HG03442 (cell line): Measurements from ENCODE around the gene NPAT.
"Not testable (repeated sequence)": the region's sequence is repeated elsewhere in the genome, so short reads cannot be mapped to it uniquely, and the experiment has no call there.

Experiments used
- ATAC-seq: cut with Tn5 transposase; IDR thresholded peaks from one replicate; pipeline ENCODE4 v1.9.1; 2021; ENCODE audit warnings: mild to moderate bottlenecking, moderate library complexity; ENCODE audit not compliant: unreplicated experiment

Gene NPAT

GRCh38 chr11:108160970-108161566 is 61.4 kb downstream of the NPAT start:
- ATAC-seq = peak; percentile 98

GRCh38 chr11:108154591-108154990 is 67.8 kb downstream of the NPAT start:
- ATAC-seq = no peak

- no peak for ATAC-seq
These were observed 73.9 kb downstream of the NPAT start for GRCh38 chr11:108148556-108148955.

GRCh38 chr11:108147150-108147549 is 75.3 kb downstream of the NPAT start:
- no peak for ATAC-seq

- no peak for ATAC-seq
These were observed 77.8 kb downstream of the NPAT start for GRCh38 chr11:108144615-108145014.

GRCh38 chr11:108142304-108142703 is 80.1 kb downstream of the NPAT start:
- no peak for ATAC-seq

- ATAC-seq = no peak
These were observed 85.2 kb downstream of the NPAT start for GRCh38 chr11:108137212-108137611.

- peak; percentile 67 for ATAC-seq
These were observed 86.4 kb downstream of the NPAT start for GRCh38 chr11:108135845-108136544.

GRCh38 chr11:108132993-108133538 is 89.4 kb downstream of the NPAT start:
- not testable (repeated sequence) for ATAC-seq

GRCh38 chr11:108131993-108132392 is 90.4 kb downstream of the NPAT start:
- no peak for ATAC-seq

GRCh38 chr11:108128772-108129171 is 93.7 kb downstream of the NPAT start:
- ATAC-seq = no peak

GRCh38 chr11:108125096-108125495 is 97.3 kb downstream of the NPAT start:
- no peak for ATAC-seq

- ATAC-seq = no peak
These were observed 100.2 kb downstream of the NPAT start for GRCh38 chr11:108122166-108122628.

- peak; percentile 95 for ATAC-seq
These were observed 100.9 kb downstream of the NPAT start, which contains the start of gene ACAT1 for GRCh38 chr11:108121274-108122155. Gene ACAT1, plus strand, starts transcription at chr11:108121567. Its CDS starts 40 bp downstream, at chr11:108121607.

- not testable (repeated sequence) for ATAC-seq
These were observed 101.5 kb downstream of the NPAT start for GRCh38 chr11:108120936-108121273.

GRCh38 chr11:108117746-108118371 is 104.6 kb downstream of the NPAT start:
- no peak for ATAC-seq

GRCh38 chr11:108115500-108116140 is 106.8 kb downstream of the NPAT start:
- ATAC-seq = peak; percentile 49

GRCh38 chr11:108112057-108112456 is 110.4 kb downstream of the NPAT start:
- ATAC-seq = no peak

GRCh38 chr11:108111126-108111525 is 111.3 kb downstream of the NPAT start:
- no peak for ATAC-seq
